ENCODE measurements around the gene AMBRA1. TPM values are rescaled to one million over a fixed set of nuclear protein-coding genes. Genes with fewer than 3 reads are reported as not detected.

The AMBRA1 gene
- total RNA-seq, 1 donor from 2014 or later = 33.9 TPM

DNA sequence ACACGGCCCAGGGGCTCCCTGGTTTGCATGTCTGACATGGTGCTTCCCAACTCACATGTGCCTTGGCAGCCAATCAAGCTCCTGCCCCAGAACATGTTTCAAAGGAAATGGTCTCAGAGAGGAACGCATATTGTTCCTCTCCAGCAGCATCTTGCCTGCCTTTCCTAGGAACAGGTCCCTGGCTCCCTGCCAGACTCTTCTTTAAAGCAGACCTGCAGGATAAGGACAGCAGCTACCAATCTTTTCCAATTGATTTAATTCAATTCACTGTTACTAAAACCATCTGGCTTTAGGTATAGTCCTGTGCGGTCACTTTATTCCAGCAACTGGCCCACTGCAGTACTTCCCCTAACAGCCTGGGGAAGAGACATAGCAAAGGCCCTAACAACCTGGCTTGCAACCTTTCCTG, 79.9 kb downstream of the AMBRA1 start:
- Histone ChIP-seq H3K36me3 (peaks cover 4% of the 10 kb centered on the region), H3K9me3 (no peaks in the 10 kb centered on the region), H3K4me1 (peaks cover 8% of the 10 kb centered on the region), H3K4me3 (no peak overlapping the region), H3K27me3 (no peaks in the 10 kb centered on the region), H3K27ac (no peak overlapping the region)
- intact Hi-C loops (cut with DNase I) = no loop called here
- peak; percentile 48 for ATAC-seq
- DNase-seq = no peak
- TF ChIP-seq, protein P1, sequence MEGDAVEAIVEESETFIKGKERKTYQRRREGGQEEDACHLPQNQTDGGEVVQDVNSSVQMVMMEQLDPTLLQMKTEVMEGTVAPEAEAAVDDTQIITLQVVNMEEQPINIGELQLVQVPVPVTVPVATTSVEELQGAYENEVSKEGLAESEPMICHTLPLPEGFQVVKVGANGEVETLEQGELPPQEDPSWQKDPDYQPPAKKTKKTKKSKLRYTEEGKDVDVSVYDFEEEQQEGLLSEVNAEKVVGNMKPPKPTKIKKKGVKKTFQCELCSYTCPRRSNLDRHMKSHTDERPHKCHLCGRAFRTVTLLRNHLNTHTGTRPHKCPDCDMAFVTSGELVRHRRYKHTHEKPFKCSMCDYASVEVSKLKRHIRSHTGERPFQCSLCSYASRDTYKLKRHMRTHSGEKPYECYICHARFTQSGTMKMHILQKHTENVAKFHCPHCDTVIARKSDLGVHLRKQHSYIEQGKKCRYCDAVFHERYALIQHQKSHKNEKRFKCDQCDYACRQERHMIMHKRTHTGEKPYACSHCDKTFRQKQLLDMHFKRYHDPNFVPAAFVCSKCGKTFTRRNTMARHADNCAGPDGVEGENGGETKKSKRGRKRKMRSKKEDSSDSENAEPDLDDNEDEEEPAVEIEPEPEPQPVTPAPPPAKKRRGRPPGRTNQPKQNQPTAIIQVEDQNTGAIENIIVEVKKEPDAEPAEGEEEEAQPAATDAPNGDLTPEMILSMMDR (IDR thresholded peaks at IDR 0.05) = no peak

DNA sequence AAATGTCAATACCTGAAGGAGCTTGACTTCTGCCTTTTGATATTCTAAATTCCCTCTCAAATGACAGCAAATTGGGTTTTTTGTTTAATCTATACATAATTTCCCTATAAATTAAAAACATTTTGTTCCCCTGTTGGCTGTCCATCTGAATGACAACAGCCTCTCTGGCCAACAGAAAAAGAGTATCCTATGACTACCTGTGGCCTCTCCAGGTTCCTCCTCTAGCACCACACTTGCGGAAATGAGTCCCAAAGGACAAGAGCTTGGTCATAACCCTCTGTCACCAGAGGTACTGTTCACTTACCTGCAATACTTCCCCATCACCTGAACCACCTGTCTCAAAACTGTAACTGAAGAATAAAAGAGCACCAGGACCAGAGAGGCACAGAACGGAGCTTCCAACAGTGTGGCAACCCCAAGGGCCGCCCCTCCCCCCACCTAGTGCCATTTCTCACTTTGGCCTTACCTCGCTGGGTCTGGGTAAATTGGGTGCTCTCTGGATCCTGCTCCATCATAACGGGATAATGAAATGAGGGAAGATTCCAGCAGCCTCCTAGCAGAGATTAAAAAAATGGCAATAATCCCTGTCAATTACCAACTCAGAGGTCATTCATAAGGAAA, 81.5 kb downstream of the AMBRA1 start:
- H3K36me3 ChIP-seq = peaks cover 13% of the 10 kb centered on the region
- H3K4me1 ChIP-seq = peaks cover 8% of the 10 kb centered on the region
- no peak overlapping the region for H3K27ac ChIP-seq
- no peaks in the 10 kb centered on the region for H3K27me3 ChIP-seq
- H3K9me3 ChIP-seq = no peaks in the 10 kb centered on the region
- ATAC-seq (no peak), DNase-seq (no peak)
- intact Hi-C loops (cut with DNase I) = no loop called here
- TF ChIP-seq, protein P1 (IDR thresholded peaks at IDR 0.05) = no peak
- no peak overlapping the region for H3K4me3 ChIP-seq

DNA sequence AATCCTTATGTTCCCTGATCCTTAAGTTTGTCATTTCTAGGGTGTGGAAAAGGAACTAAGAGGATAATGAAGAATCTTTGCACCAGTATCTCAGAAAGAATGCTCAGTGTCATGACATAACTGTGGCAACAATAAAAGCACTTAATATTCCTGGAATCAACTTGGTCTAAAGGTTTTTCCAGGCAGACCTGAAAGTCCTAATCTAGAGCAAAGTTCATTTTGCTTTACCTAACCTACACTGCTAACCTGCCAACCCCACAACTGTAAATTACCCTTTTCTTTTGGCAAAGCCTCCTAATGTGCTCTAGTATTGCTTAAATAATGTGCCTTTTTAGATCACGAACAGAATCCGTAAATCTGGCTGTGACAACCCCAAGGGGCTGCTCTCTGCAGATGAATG, 82.5 kb downstream of the AMBRA1 start:
- TF ChIP-seq, protein P1 (IDR thresholded peaks at IDR 0.05) = no peak
- Histone ChIP-seq H3K4me1 (peaks cover 8% of the 10 kb centered on the region), H3K27me3 (no peaks in the 10 kb centered on the region), H3K9me3 (no peaks in the 10 kb centered on the region), H3K4me3 (no peak overlapping the region), H3K27ac (no peak overlapping the region), H3K36me3 (peaks cover 16% of the 10 kb centered on the region)
- DNase-seq (no peak), ATAC-seq (no peak)
- intact Hi-C loops (cut with DNase I) = no loop called here

DNA sequence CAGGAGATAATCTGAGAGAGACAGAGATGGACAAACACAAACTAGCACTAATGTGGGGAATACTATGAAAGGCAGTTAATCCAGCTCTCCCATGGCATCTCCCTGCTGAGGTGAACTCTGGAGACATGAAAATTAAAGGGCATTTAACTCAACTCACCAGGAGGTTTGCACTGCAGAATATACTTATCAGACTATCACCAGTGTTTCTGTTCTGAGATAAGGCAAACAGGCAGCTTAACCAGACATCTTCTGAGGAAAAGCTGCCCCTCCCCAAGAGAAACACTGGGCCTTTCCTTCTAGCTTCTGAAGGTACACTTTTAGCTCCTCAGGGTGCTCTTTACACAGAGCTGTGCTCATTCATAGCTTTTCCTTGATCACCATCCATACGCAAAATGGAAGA, 85.5 kb downstream of the AMBRA1 start:
- peaks cover 41% of the 10 kb centered on the region for H3K36me3 ChIP-seq
- TF ChIP-seq, protein P1 (IDR thresholded peaks at IDR 0.05) = no peak
- no peak for ATAC-seq
- no peak for DNase-seq
- no peaks in the 10 kb centered on the region for H3K4me1 ChIP-seq
- no peak overlapping the region for H3K4me3 ChIP-seq
- H3K9me3 ChIP-seq = no peaks in the 10 kb centered on the region
- H3K27ac ChIP-seq = no peak overlapping the region
- intact Hi-C loops (cut with DNase I) = no loop called here
- no peaks in the 10 kb centered on the region for H3K27me3 ChIP-seq

DNA sequence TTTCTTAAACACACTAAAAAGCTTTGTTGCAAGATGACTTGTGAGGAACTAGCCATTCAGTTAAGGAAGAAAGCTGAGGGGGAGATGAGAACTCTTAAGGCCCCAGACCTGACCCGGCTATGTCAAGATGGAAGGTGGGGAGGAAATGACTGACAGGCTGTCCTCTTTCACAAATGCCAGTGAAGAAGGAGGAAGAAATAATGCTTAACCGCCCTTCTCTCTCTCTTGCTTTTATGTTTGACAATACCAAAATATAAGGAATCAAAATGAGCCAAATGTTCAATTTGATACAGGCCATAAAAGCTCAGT, 87.4 kb downstream of the AMBRA1 start:
- Histone ChIP-seq H3K27ac (no peak overlapping the region), H3K36me3 (peaks cover 39% of the 10 kb centered on the region), H3K27me3 (no peaks in the 10 kb centered on the region), H3K9me3 (no peaks in the 10 kb centered on the region), H3K4me1 (no peaks in the 10 kb centered on the region), H3K4me3 (no peak overlapping the region)
- TF ChIP-seq, protein P1 (IDR thresholded peaks at IDR 0.05) = no peak
- ATAC-seq (peak; percentile 62), DNase-seq (no peak)
- intact Hi-C loops (cut with DNase I) = no loop called here

Data from upper lobe of right lung (tissue), 1 donor.